DMS53 treated with DMSO at 0.1 percent for 48 hours (cell line): ENCODE results near the gene PRSS36.
"Not testable (repeated sequence)": the region's sequence is repeated elsewhere in the genome, so short reads cannot be mapped to it uniquely, and the experiment has no call there.

Experiments used
- DNase-seq: peaks from one replicate; lab custom pipeline; 2025; ENCODE audit not compliant: unreplicated experiment; lab: John Stamatoyannopoulos, UW

Gene PRSS36

GRCh38 chr16:31142109-31143010 lies 7.5 kb downstream of the PRSS36 start:
- peak; percentile 89 for DNase-seq

- no peak for DNase-seq
Measured at GRCh38 chr16:31141489-31142108, 8.3 kb downstream of the PRSS36 start.

DNA sequence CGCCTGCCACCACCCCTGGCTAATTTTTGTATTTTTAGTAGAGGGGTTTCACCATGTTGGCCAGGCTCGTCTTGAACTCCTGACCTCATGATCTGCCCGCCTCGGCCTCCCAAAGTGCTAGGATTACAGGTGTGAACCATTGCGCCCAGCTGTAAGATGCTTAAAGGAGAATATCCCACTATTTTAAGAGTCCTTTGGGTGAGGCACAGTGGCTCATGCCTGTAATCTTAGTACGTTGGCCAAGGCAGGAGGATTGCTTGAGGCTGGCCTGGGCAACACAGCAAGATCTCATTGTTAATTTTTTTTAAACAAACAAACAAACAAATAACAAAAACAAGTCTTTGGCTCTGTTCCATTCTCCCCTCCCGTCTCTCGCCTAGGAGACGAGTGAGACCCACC lies 8.8 kb downstream of the PRSS36 start:
- not testable (repeated sequence) for DNase-seq

- DNase-seq = no peak
Measured at GRCh38 chr16:31138621-31139578, 11.0 kb downstream of the PRSS36 start.

DNA sequence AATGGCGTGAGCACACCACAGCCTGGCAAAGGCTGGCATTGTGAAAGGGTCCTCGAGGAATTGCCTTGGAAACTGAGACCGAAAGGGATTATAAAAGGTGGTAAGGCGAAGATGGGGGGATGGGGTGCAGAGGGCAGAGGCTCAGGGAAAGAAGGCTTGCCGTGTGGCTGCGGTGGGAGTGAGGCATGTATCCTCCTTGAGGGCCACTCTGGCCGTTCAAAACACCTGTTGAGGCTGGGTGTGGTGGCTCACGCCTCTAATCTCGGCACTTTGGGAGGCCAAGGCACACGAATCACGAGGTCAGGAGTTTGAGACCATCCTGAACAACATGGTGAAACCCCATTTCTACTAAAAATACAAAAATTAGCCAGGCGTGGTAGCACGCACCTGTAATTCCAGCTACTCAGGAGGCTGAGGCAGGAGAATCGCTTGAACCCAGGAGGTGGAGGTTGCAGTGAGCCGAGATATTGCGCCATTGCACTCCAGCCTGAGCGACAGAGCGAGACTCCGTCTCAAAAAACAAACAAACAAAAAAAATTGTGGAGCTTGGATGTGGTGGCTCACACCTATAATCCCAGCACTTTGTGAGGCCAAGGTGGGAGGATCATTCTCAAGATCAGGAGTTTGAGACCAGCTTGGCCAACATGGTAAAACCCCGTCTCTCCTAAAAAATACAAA lies 12.9 kb downstream of the PRSS36 start:
- DNase-seq = not testable (repeated sequence)

DNA sequence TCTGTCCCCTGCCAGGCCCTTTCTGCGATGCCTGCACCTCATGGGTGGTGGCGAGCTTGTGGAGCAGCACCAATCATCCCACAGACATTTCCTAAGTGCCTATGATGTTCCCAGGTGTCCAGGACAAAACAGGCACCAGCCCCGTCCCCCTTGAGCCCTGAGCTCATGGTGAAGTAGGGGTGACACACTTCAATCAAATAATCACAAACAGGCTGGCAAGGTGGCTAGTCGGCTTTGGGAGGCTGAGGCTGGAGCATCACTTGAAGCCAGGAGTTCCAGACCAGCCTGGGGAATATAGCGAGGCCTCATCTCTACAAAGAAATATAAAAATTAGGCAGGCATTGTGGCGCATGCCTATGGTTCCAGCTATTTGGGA lies 13.6 kb downstream of the PRSS36 start:
- no peak for DNase-seq

GRCh38 chr16:31135535-31136286 lies 14.2 kb downstream of the PRSS36 start, which contains the start of gene PRSS8:
Gene PRSS8 (minus strand): TSS chr16:31135727. CDS start chr16:31135498, 229 bp downstream.
- DNase-seq = peak; percentile 42

GRCh38 chr16:31134625-31135534 lies 15.0 kb downstream of the PRSS36 start:
- no peak for DNase-seq

- DNase-seq = no peak
Measured at GRCh38 chr16:31134091-31134571, 15.7 kb downstream of the PRSS36 start.

DNA sequence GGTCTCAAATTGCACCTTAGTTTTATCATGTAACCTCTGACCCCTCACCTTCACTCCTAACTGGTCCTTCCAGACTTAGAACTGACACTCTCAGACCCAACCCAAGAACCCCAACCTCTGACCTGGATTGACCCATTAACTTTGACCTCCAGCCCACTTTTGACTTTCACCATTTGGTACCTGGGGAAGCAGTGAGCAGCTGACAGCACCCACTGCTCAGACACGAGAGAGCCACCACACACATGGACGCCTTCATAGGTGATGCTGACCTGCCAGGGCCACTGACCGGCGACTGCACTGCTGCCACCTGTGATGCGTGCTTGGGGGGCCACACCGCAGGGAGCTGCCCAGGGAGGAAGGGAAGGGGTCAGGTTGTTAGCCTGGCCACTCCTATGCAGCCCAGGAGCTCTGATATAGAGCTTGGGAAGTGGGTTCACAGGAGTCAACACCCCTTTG lies 16.8 kb downstream of the PRSS36 start:
- no peak for DNase-seq

DNA sequence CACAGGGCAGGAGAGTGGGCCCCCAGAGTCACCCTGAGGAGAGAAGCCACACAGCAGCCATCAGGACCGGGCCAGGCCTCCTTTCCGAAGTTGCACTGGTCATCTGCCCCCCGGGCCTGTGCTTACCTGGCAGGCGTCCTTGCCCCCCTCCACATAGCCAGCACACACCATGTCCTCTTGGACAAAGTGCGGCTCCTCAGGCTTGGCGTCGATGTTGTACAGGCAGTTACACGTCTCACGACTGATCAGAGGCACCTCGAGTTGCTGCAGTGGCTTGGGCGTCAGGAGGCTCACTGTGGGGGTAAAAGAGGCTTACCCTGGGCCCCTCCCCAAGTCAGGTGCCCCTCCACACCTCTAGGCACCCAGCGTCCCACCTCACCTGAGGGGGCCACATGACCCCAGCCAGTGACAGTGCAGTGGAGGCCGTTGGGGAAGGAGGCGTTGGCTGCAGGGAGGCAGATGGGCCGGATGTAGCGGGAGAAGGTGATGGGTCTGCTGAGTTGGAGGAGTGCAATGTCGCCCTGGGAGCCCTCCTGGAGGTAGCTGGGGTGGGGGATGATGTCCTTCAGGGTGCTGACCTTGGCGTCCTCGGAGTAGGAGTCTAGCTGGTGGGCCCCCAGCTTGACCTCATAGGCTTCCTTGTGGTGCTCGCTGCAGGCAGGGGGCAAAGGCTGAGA lies 17.4 kb downstream of the PRSS36 start:
- no peak for DNase-seq

DNA sequence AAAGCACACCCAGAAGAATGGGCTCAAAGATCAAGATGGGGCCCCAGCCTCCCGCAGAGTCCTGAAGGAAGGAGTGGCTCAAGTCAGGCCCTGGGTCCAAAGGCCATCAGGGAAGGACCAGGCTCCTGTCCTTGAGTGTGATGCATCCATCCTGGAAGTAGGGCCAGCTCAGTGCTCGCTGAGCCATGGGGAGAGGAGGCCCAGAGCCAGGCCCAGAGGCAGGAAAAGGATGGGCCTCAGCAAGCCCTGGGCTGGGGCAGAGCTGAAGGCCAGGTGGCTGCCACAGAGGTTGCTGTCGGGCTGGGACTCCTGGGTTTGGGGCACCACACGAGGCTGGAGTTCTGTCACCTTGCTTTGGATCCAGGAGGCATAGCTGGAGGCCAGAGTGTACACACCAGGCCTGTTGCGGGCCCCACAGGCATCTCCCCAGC lies 18.0 kb downstream of the PRSS36 start:
- no peak for DNase-seq

DNA sequence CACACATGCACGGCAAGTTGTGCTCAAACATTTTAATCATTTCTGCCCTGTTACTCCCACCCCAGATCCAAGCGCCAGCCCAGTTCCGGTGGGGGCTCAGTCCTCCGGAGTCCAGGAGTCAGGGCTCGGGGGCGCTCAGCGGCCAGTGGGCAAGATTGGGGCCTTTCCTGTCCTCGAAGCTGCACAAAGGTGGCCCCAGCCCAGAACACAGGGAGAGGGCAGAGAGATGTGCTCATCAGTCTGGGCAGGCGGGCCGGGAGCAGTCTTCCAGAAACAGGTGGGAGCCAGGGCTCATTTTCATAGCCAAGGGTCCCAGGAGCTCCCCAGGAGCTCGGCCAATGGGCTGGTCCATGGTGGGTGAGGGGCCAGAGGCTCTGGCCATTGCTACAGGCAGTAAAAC lies 18.4 kb downstream of the PRSS36 start:
- no peak for DNase-seq

DNA sequence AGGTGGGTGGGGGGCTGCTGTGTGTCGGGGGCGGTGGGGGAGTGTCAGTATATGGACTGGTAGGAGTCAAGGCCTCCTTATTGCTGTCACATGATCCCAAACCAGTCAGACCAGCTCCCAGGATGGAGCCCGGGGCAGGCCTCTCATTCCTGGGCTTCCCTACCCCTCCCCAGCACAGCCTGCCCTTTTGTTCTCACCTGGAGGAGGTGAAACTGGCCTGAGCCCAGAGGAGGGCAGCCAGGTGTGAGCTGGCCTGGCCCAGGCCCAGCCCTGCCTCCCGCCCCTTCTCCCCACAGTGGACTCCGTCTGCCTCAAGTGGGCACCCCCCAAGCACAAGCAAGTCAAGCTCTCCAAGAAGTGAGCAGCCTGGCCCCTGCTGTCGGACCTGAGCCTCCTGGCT lies 19.0 kb downstream of the PRSS36 start:
- peak; percentile 84 for DNase-seq

DNA sequence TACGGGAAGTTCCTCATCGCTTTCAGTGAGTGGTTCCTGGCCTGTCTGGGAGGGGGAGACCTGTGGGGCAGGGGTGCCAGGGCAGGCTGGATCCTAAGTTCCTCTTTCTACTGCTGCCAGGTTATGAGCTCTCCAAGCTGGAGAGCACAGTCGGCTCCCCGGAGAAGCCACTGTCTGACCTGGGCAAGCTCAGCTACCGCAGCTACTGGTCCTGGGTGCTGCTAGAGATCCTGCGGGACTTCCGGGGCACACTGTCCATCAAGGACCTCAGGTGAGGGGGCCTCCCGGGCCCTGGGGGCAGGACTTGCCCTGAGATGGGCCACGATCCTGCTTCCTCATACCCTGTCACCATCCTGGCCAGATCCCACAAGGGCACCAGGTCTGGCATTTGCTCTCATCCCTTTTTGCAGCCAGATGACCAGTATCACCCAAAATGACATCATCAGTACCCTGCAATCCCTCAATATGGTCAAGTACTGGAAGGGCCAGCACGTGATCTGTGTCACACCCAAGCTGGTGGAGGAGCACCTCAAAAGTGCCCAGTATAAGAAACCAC lies 19.5 kb downstream of the PRSS36 start:
- peak; percentile 56 for DNase-seq

- DNase-seq = no peak
Measured at GRCh38 chr16:31129568-31130335, 20.1 kb downstream of the PRSS36 start.
